Measurements from ENCODE around the gene EQTN. TPM values are rescaled to one million over a fixed set of nuclear protein-coding genes. Genes with fewer than 3 reads are reported as not detected.

EQTN gene
- total RNA-seq, 1 experiment from 2014 or later: 0.81 TPM

DNA sequence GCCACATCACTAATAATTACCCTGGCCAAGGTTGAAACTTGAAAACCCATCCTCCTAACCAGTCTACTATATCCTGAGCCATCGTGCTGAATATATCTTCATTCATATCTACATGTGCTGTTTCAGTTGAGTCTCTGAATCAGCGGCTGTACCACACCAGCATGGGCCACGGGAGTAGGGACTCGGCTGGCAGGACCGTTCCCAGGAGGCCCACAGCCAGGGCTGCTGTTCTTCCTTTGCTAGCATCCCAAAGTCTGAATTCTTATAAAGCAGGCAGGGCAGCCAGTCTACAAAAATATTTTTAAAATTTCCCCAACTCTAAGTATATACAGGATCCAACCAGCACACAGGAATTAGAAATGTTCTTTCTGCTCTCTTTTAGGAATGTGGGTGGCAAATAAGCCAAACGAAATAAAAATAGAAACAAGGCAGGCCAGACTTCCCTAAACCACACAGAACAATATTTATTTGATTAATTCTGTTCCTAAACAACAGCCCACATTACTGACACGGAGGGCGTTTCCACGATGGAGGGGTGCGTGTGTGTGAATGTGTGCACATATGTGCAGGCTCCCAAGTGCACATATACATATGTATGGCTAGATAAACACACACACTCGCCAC, 42.8 kb upstream of the EQTN start (continued):
- TF ChIP-seq, protein P1, sequence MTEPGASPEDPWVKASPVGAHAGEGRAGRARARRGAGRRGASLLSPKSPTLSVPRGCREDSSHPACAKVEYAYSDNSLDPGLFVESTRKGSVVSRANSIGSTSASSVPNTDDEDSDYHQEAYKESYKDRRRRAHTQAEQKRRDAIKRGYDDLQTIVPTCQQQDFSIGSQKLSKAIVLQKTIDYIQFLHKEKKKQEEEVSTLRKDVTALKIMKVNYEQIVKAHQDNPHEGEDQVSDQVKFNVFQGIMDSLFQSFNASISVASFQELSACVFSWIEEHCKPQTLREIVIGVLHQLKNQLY (CRISPR knock-in tag; IDR thresholded peaks at IDR 0.05): no peak
- TF ChIP-seq, protein P2, sequence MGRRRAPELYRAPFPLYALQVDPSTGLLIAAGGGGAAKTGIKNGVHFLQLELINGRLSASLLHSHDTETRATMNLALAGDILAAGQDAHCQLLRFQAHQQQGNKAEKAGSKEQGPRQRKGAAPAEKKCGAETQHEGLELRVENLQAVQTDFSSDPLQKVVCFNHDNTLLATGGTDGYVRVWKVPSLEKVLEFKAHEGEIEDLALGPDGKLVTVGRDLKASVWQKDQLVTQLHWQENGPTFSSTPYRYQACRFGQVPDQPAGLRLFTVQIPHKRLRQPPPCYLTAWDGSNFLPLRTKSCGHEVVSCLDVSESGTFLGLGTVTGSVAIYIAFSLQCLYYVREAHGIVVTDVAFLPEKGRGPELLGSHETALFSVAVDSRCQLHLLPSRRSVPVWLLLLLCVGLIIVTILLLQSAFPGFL (CRISPR knock-in tag; IDR thresholded peaks at IDR 0.05; ENCODE audit: borderline replicate concordance): no peak
- no peak for TF ChIP-seq GTF2I (CRISPR knock-in tag; conservative IDR thresholded peaks at IDR 0.05)
- TF ChIP-seq ZNF263 (CRISPR knock-in tag; IDR thresholded peaks at IDR 0.05; ENCODE audit: low read depth): no peak
- TF ChIP-seq, protein P3, sequence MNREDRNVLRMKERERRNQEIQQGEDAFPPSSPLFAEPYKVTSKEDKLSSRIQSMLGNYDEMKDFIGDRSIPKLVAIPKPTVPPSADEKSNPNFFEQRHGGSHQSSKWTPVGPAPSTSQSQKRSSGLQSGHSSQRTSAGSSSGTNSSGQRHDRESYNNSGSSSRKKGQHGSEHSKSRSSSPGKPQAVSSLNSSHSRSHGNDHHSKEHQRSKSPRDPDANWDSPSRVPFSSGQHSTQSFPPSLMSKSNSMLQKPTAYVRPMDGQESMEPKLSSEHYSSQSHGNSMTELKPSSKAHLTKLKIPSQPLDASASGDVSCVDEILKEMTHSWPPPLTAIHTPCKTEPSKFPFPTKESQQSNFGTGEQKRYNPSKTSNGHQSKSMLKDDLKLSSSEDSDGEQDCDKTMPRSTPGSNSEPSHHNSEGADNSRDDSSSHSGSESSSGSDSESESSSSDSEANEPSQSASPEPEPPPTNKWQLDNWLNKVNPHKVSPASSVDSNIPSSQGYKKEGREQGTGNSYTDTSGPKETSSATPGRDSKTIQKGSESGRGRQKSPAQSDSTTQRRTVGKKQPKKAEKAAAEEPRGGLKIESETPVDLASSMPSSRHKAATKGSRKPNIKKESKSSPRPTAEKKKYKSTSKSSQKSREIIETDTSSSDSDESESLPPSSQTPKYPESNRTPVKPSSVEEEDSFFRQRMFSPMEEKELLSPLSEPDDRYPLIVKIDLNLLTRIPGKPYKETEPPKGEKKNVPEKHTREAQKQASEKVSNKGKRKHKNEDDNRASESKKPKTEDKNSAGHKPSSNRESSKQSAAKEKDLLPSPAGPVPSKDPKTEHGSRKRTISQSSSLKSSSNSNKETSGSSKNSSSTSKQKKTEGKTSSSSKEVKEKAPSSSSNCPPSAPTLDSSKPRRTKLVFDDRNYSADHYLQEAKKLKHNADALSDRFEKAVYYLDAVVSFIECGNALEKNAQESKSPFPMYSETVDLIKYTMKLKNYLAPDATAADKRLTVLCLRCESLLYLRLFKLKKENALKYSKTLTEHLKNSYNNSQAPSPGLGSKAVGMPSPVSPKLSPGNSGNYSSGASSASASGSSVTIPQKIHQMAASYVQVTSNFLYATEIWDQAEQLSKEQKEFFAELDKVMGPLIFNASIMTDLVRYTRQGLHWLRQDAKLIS (CRISPR knock-in tag; IDR thresholded peaks at IDR 0.05; ENCODE audit: borderline replicate concordance): no peak
- TF ChIP-seq, protein P4, sequence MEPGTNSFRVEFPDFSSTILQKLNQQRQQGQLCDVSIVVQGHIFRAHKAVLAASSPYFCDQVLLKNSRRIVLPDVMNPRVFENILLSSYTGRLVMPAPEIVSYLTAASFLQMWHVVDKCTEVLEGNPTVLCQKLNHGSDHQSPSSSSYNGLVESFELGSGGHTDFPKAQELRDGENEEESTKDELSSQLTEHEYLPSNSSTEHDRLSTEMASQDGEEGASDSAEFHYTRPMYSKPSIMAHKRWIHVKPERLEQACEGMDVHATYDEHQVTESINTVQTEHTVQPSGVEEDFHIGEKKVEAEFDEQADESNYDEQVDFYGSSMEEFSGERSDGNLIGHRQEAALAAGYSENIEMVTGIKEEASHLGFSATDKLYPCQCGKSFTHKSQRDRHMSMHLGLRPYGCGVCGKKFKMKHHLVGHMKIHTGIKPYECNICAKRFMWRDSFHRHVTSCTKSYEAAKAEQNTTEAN (CRISPR knock-in tag; IDR thresholded peaks at IDR 0.05): no peak
- TF ChIP-seq ZNF317 (CRISPR knock-in tag; IDR thresholded peaks at IDR 0.05; ENCODE audit: borderline replicate concordance, low read depth): no peak
- TF ChIP-seq, protein P5, sequence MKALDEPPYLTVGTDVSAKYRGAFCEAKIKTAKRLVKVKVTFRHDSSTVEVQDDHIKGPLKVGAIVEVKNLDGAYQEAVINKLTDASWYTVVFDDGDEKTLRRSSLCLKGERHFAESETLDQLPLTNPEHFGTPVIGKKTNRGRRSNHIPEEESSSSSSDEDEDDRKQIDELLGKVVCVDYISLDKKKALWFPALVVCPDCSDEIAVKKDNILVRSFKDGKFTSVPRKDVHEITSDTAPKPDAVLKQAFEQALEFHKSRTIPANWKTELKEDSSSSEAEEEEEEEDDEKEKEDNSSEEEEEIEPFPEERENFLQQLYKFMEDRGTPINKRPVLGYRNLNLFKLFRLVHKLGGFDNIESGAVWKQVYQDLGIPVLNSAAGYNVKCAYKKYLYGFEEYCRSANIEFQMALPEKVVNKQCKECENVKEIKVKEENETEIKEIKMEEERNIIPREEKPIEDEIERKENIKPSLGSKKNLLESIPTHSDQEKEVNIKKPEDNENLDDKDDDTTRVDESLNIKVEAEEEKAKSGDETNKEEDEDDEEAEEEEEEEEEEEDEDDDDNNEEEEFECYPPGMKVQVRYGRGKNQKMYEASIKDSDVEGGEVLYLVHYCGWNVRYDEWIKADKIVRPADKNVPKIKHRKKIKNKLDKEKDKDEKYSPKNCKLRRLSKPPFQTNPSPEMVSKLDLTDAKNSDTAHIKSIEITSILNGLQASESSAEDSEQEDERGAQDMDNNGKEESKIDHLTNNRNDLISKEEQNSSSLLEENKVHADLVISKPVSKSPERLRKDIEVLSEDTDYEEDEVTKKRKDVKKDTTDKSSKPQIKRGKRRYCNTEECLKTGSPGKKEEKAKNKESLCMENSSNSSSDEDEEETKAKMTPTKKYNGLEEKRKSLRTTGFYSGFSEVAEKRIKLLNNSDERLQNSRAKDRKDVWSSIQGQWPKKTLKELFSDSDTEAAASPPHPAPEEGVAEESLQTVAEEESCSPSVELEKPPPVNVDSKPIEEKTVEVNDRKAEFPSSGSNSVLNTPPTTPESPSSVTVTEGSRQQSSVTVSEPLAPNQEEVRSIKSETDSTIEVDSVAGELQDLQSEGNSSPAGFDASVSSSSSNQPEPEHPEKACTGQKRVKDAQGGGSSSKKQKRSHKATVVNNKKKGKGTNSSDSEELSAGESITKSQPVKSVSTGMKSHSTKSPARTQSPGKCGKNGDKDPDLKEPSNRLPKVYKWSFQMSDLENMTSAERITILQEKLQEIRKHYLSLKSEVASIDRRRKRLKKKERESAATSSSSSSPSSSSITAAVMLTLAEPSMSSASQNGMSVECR (CRISPR knock-in tag; IDR thresholded peaks at IDR 0.05; ENCODE audit: borderline replicate concordance): no peak
- TF ChIP-seq, protein P6, sequence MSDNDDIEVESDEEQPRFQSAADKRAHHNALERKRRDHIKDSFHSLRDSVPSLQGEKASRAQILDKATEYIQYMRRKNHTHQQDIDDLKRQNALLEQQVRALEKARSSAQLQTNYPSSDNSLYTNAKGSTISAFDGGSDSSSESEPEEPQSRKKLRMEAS (CRISPR knock-in tag; IDR thresholded peaks at IDR 0.05): no peak

DNA sequence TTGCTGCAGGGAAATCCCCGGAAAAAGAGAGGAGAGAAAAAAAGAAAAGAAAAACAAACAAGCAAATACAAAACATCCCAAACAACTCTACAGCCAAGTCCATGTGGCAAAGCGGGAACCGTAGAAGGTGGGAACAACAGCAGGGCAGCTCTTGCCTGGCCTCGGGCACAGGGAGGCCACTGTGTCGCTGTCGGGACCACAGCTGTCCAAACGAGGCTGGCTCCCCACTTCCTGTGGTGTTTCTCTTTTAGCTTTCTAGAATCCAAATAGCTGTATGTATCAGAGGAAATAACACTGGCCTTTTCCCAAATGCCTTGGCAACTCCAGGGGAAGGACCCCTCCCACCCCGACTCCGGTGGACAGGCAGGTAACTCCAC, 41.6 kb upstream of the EQTN start:
- no peak for ATAC-seq
- Mint-ChIP-seq H3K9me3 (peaks cover 10% of the 10 kb centered on the region), H3K36me3 (peaks cover 11% of the 10 kb centered on the region), H3K4me1 (peaks cover 62% of the 10 kb centered on the region), H3K4me3 (no peak overlapping the region), H3K27ac (no peak overlapping the region), H3K27me3 (ENCODE audit: low read depth) (peaks cover 2% of the 10 kb centered on the region)
- no peak for DNase-seq (ENCODE audit: low spot score)
- CTCF ChIA-PET: interaction anchor here (0.7 kb wide), 1 partner anchor 151 kb away, joined by 3 read pairs; no protein-coding TSS in a partner anchor
- POLR2A ChIA-PET: interaction anchor here (0.5 kb wide), 1 partner anchor 183 kb away, joined by 3 read pairs; no protein-coding TSS in a partner anchor
- no peak for TF ChIP-seq PRRX2 (CRISPR knock-in tag; IDR thresholded peaks at IDR 0.05)
- TF ChIP-seq, protein P3 (CRISPR knock-in tag; IDR thresholded peaks at IDR 0.05; ENCODE audit: borderline replicate concordance): no peak
- TF ChIP-seq ATF1 (CRISPR knock-in tag; IDR thresholded peaks at IDR 0.05): no peak
- TF ChIP-seq, protein P7, sequence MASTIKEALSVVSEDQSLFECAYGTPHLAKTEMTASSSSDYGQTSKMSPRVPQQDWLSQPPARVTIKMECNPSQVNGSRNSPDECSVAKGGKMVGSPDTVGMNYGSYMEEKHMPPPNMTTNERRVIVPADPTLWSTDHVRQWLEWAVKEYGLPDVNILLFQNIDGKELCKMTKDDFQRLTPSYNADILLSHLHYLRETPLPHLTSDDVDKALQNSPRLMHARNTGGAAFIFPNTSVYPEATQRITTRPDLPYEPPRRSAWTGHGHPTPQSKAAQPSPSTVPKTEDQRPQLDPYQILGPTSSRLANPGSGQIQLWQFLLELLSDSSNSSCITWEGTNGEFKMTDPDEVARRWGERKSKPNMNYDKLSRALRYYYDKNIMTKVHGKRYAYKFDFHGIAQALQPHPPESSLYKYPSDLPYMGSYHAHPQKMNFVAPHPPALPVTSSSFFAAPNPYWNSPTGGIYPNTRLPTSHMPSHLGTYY (CRISPR knock-in tag; IDR thresholded peaks at IDR 0.05): no peak
- no peak for TF ChIP-seq ESRRA (CRISPR knock-in tag; IDR thresholded peaks at IDR 0.05; ENCODE audit: borderline replicate concordance)
- TF ChIP-seq ZNF232 (CRISPR knock-in tag; IDR thresholded peaks at IDR 0.05): no peak
- no peak for TF ChIP-seq ELF4 (CRISPR knock-in tag; IDR thresholded peaks at IDR 0.05; ENCODE audit: low read depth)
